ENCODE measurements around the gene GTF2B. TPM values are rescaled to one million over a fixed set of nuclear protein-coding genes. Genes with fewer than 3 reads are reported as not detected.

The GTF2B gene
- total and polyA plus RNA-seq, 9 of the 15 experiments (the other 6 are each of a cell fraction or from before 2014, with no cell fraction given), result 34.5 to 113 (median 66.0) TPM

DNA sequence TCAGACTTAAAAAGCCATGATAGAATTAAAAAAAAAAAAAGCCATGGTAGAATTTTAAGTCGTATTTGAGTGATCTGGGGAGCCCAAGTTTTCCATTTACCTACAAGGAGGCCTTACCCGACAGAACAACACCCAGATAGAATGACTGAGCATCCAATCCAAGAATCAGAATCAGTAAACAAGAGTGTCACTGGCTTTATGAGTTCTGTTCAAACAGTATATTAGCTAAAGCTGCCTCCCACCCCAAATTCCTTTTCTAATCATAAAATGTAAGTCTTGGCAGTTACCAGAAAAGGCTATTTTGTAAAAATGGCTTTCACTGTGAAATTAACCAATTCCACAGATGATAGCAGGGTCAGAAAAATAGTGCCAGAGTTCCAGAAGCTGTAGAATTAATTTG is 1.2 kb downstream of the GTF2B start:
- FAIRE-seq, result no peak
- intact Hi-C loops (cut with micrococcal nuclease), result no loop called here

More for the DNA sequence above, 1.2 kb downstream of the GTF2B start:
- H3K27me3 ChIP-seq (ENCODE audit: control insufficient read depth in 2 of 2, insufficient read depth in 2 of 2, low read length in 2 of 2), result no peaks in the 10 kb centered on the region
- H3K9me1 ChIP-seq (ENCODE audit: control insufficient read depth, insufficient read depth, low read length), result no peaks in the 10 kb centered on the region
- in situ Hi-C loops (cut with MboI), result no loop called here
- ChIA-PET CTCF (ENCODE audit: low intra/inter-chr PET ratio) (no interaction called here), POLR2A (interaction anchor here (0.5 to 2.8 kb wide), 15 partner anchors 10 to 1181 kb away, joined by 3 to 10 read pairs (median 5); partner anchors contain the start of gene PKN2)
- H3K9me3 ChIP-seq (replicated peaks; ENCODE audit: control insufficient read depth, insufficient read depth, low read depth, low read length), result no peaks in the 10 kb centered on the region; the same call in 1 of the 2 replicates
- peaks cover 35% of the 10 kb centered on the region for H3K36me3 ChIP-seq (ENCODE audit: control insufficient read depth, insufficient read depth, low read length)
- H3K27ac ChIP-seq (ENCODE audit: extremely low read depth, low read depth, low read length), result peak overlapping the region; percentile 94
- WGBS (ENCODE audit: insufficient coverage, low coverage, missing lambda C conversion rate), result 9% methylated on average over 2 of the region's 2 CpGs
- peak overlapping the region in 1 of 2 experiments; percentile 96; a peak in 3 of 4 replicates for H3K9ac ChIP-seq (ENCODE audit: insufficient read depth in 1 of 2, low read depth in 2 of 2, low read length in 2 of 2)
- peak overlapping the region; percentile 92 for H3K4me3 ChIP-seq
- DNase-seq (ENCODE audit: extremely low read depth in 1 of 4, low spot score in 3 of 4), result no peak
- peaks cover 0 to 14% of the 10 kb centered on the region in 2 experiments; a peak in 3 of 5 replicates for H3K4me1 ChIP-seq (replicated peaks in 1 of 2; ENCODE audit: control insufficient read depth in 2 of 2, insufficient read depth in 2 of 2, low read length in 2 of 2)
- TF ChIP-seq ZBTB34 (CRISPR knock-in tag; IDR thresholded peaks at IDR 0.05) (no peak), ELF2 (CRISPR knock-in tag; IDR thresholded peaks at IDR 0.05) (no peak), ZNF589 (CRISPR knock-in tag; IDR thresholded peaks at IDR 0.05; ENCODE audit: low read depth) (no peak), MIER1 (IDR thresholded peaks at IDR 0.05; ENCODE audit: low read depth) (no peak), NFYB (IDR thresholded peaks at IDR 0.05; ENCODE audit: extremely low read depth, insufficient read length) (no peak), STAT5B (CRISPR knock-in tag; IDR thresholded peaks at IDR 0.05) (no peak)
- TF ChIP-seq, protein P1, sequence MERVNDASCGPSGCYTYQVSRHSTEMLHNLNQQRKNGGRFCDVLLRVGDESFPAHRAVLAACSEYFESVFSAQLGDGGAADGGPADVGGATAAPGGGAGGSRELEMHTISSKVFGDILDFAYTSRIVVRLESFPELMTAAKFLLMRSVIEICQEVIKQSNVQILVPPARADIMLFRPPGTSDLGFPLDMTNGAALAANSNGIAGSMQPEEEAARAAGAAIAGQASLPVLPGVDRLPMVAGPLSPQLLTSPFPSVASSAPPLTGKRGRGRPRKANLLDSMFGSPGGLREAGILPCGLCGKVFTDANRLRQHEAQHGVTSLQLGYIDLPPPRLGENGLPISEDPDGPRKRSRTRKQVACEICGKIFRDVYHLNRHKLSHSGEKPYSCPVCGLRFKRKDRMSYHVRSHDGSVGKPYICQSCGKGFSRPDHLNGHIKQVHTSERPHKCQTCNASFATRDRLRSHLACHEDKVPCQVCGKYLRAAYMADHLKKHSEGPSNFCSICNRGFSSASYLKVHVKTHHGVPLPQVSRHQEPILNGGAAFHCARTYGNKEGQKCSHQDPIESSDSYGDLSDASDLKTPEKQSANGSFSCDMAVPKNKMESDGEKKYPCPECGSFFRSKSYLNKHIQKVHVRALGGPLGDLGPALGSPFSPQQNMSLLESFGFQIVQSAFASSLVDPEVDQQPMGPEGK (CRISPR knock-in tag; IDR thresholded peaks at IDR 0.05; ENCODE audit: borderline replicate concordance), result no peak
- peak overlapping the region; percentile 83 for H3K4me2 ChIP-seq (ENCODE audit: insufficient read depth, low read length)
- H2AFZ ChIP-seq (ENCODE audit: low read depth, low read length), result 0 out of 2 replicates have a peak overlapping the region, but pooled peaks have one; percentile 97
- ATAC-seq, result no peak
- no peaks in the 10 kb centered on the region for H4K20me1 ChIP-seq (replicated peaks; ENCODE audit: control insufficient read depth, insufficient read depth, low read length)
- BruUV-seq (replicated peaks), result TSS peak; percentile 52
- peaks cover 42% of the 10 kb centered on the region for H3K79me2 ChIP-seq (ENCODE audit: control insufficient read depth, insufficient read depth, low read length)

Data from K562 (cell line).